Measurements from ENCODE around the gene CCRL2.

Gene CCRL2

GRCh38 chr3:46417841-46418611, 11.0 kb downstream of the CCRL2 start:
- TF ChIP-seq CREB1 (IDR thresholded peaks at IDR 0.05; ENCODE audit: low read depth) = no peak
- 0 out of 2 replicates have a peak, but pooled peaks have one; percentile 14 for TF ChIP-seq CEBPB (IDR thresholded peaks at IDR 0.05)

- TF ChIP-seq TEAD4 (IDR thresholded peaks at IDR 0.05) = no peak
- TF ChIP-seq TCF12 (IDR thresholded peaks at IDR 0.05; ENCODE audit: low read depth) = no peak
- no peak for TF ChIP-seq RAD21 (IDR thresholded peaks at IDR 0.05; ENCODE audit: low read depth)
- TF ChIP-seq FOXM1 (IDR thresholded peaks at IDR 0.05; ENCODE audit: borderline replicate concordance, low read depth) = no peak
- no peak for TF ChIP-seq USF1 (IDR thresholded peaks at IDR 0.05)
- TF ChIP-seq MAX (IDR thresholded peaks at IDR 0.05) = no peak
- no peak for TF ChIP-seq EP300 (IDR thresholded peaks at IDR 0.05; ENCODE audit: borderline replicate concordance)
- no peak for TF ChIP-seq CEBPB (IDR thresholded peaks at IDR 0.05)
- no peak for TF ChIP-seq YY1 (IDR thresholded peaks at IDR 0.05; ENCODE audit: low read depth)
- no peak for TF ChIP-seq TAF1 (IDR thresholded peaks at IDR 0.05; ENCODE audit: low read depth)
Measured at GRCh38 chr3:46419816-46420215, 12.8 kb downstream of the CCRL2 start.

- TF ChIP-seq REST (IDR thresholded peaks at IDR 0.05; ENCODE audit: low read depth) (no peak), RAD21 (IDR thresholded peaks at IDR 0.05; ENCODE audit: low read depth) (no peak), NFIC (IDR thresholded peaks at IDR 0.05) (no peak), TEAD4 (IDR thresholded peaks at IDR 0.05) (no peak), EP300 (IDR thresholded peaks at IDR 0.05; ENCODE audit: borderline replicate concordance) (no peak)
Measured at GRCh38 chr3:46420931-46421330, 13.9 kb downstream of the CCRL2 start.

- no peak for TF ChIP-seq CREB1 (IDR thresholded peaks at IDR 0.05; ENCODE audit: low read depth)
- TF ChIP-seq EP300 (IDR thresholded peaks at IDR 0.05; ENCODE audit: borderline replicate concordance) = no peak
- TF ChIP-seq USF1 (IDR thresholded peaks at IDR 0.05) = no peak
- TF ChIP-seq YY1 (IDR thresholded peaks at IDR 0.05; ENCODE audit: low read depth) = no peak
- TF ChIP-seq REST (IDR thresholded peaks at IDR 0.05; ENCODE audit: low read depth) = no peak
- no peak for TF ChIP-seq TCF12 (IDR thresholded peaks at IDR 0.05; ENCODE audit: low read depth)
- TF ChIP-seq RAD21 (IDR thresholded peaks at IDR 0.05; ENCODE audit: low read depth) = no peak
- no peak for TF ChIP-seq TAF1 (IDR thresholded peaks at IDR 0.05; ENCODE audit: low read depth)
- no peak for TF ChIP-seq FOXM1 (IDR thresholded peaks at IDR 0.05; ENCODE audit: borderline replicate concordance, low read depth)
- TF ChIP-seq EGR1 (IDR thresholded peaks at IDR 0.05) = no peak
- TF ChIP-seq CEBPB (IDR thresholded peaks at IDR 0.05) = no peak
- TF ChIP-seq ZBTB7A (IDR thresholded peaks at IDR 0.05; ENCODE audit: low read depth) = no peak
- no peak for TF ChIP-seq MAX (IDR thresholded peaks at IDR 0.05)
Measured at GRCh38 chr3:46422617-46423016, 15.6 kb downstream of the CCRL2 start.

GRCh38 chr3:46423588-46423987, 16.5 kb downstream of the CCRL2 start:
- TF ChIP-seq EGR1 (IDR thresholded peaks at IDR 0.05) (no peak), CEBPB (IDR thresholded peaks at IDR 0.05) (peak; percentile 52; the same call in 1 of the 2 replicates), REST (IDR thresholded peaks at IDR 0.05; ENCODE audit: low read depth) (no peak), USF1 (IDR thresholded peaks at IDR 0.05) (peak; percentile 81), EP300 (IDR thresholded peaks at IDR 0.05; ENCODE audit: borderline replicate concordance) (peak; percentile 59; the same call in 1 of the 2 replicates), TAF1 (IDR thresholded peaks at IDR 0.05; ENCODE audit: low read depth) (no peak), NFIC (IDR thresholded peaks at IDR 0.05) (peak; percentile 93), YY1 (IDR thresholded peaks at IDR 0.05; ENCODE audit: low read depth) (no peak), FOXM1 (IDR thresholded peaks at IDR 0.05; ENCODE audit: borderline replicate concordance, low read depth) (no peak), MAX (IDR thresholded peaks at IDR 0.05) (peak; percentile 93), TEAD4 (IDR thresholded peaks at IDR 0.05) (no peak), CREB1 (IDR thresholded peaks at IDR 0.05; ENCODE audit: low read depth) (no peak), TCF12 (IDR thresholded peaks at IDR 0.05; ENCODE audit: low read depth) (peak; percentile 56), RAD21 (IDR thresholded peaks at IDR 0.05; ENCODE audit: low read depth) (no peak), ZBTB7A (IDR thresholded peaks at IDR 0.05; ENCODE audit: low read depth) (no peak)

All from Ishikawa (cell line).